IMR-90 (cell line): ENCODE data around the gene KRTAP20-2.

Experiments used
- MAFK ChIP-seq: IDR thresholded peaks from 2 replicates; pipeline ENCODE4 v1.6.1; 2012; ENCODE audit warnings: low read depth, low read length, improper control_type of control experiment
- POLR2A ChIP-seq: IDR thresholded peaks from 2 replicates; pipeline ENCODE4 v1.6.1; 2012; ENCODE audit warnings: mild to moderate bottlenecking, low read depth, low read length
- RAD21 ChIP-seq: IDR thresholded peaks from 2 replicates; pipeline ENCODE4 v1.6.1; 2012; ENCODE audit warnings: low read length, improper control_type of control experiment
- RCOR1 ChIP-seq: IDR thresholded peaks from 2 replicates; pipeline ENCODE4 v1.6.1; 2012; ENCODE audit warnings: mild to moderate bottlenecking, low read length, improper control_type of control experiment; ENCODE audit not compliant: insufficient replicate concordance
- TF ChIP-seq, protein P1 (sequence below): conservative IDR thresholded peaks from 2 replicates; pipeline ENCODE4 v1.5.1; 2012; ENCODE audit warnings: mild to moderate bottlenecking, low read depth, low read length, improper control_type of control experiment

DNA sequence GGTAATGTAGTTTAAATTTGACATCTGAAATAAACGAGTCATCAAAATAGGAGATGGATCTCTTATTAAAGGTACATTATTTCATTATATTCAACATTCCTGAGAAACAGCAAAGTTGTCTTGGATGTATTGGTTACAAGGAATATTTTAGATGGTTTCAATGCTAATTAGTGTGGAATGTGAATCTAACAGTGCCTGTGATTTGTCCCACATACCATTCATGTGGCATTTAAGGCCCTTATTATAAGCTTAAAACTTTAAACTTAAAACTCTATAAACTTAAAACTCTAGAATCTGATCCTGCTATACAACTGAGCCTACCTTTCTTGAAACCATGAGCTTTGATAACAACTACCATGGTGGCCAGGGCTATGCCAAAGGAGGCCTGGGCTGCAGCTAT is 34.2 kb upstream of the KRTAP20-2 start, which contains the start of gene KRTAP22-1:
- TF ChIP-seq POLR2A (no peak), RAD21 (no peak), RCOR1 (no peak), MAFK (no peak)
- TF ChIP-seq, protein P1, sequence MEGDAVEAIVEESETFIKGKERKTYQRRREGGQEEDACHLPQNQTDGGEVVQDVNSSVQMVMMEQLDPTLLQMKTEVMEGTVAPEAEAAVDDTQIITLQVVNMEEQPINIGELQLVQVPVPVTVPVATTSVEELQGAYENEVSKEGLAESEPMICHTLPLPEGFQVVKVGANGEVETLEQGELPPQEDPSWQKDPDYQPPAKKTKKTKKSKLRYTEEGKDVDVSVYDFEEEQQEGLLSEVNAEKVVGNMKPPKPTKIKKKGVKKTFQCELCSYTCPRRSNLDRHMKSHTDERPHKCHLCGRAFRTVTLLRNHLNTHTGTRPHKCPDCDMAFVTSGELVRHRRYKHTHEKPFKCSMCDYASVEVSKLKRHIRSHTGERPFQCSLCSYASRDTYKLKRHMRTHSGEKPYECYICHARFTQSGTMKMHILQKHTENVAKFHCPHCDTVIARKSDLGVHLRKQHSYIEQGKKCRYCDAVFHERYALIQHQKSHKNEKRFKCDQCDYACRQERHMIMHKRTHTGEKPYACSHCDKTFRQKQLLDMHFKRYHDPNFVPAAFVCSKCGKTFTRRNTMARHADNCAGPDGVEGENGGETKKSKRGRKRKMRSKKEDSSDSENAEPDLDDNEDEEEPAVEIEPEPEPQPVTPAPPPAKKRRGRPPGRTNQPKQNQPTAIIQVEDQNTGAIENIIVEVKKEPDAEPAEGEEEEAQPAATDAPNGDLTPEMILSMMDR, result no peak
